Activated CD8-positive, alpha-beta memory T cell treated with anti-CD3 and anti-CD28 coated beads for 48 hours (primary cell): ENCODE data around the gene CPZ.
"Not testable (repeated sequence)": the region's sequence is repeated elsewhere in the genome, so short reads cannot be mapped to it uniquely, and the experiment has no call there.

Source experiments
- DNase-seq, 3 experiments: peaks; one replicate each; pipeline ENCODE4 v3.0.0-alpha.2; 2020; ENCODE audit warnings: low read depth in 2 of 3, low spot score in 2 of 3

The CPZ gene

DNA sequence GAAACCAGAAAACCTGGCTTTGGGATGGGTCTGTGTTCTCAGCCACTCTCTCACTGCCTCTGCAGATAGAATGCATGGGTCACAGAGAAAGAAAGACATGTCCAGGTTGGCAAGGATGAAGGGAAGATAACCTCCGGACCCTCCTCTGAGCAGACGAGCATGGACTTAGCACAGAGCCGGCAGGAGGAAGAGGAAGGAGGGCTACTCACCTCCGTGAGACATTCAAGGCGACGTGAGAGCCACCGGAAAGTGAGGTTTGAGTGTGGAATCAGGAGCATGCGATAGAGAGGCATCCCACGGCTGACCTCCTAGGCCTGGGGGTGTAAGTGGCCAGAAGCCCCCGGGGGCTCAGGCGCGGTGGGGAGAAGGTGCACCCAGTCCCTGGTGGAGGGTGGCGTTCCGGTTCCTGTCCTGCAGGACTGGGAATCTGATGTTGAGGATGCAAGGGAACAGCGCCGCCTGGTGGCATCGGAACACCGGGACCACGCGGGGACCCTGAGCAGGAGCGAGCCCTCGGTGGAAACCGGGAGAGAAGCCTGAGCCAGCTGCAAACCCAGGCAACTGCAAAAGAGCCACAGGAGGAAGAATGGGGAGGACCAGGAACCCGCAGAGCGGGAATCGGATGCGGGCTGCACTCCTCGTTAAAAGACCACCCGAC lies 43.5 kb downstream of the CPZ start:
- DNase-seq, result not testable (repeated sequence)

DNA sequence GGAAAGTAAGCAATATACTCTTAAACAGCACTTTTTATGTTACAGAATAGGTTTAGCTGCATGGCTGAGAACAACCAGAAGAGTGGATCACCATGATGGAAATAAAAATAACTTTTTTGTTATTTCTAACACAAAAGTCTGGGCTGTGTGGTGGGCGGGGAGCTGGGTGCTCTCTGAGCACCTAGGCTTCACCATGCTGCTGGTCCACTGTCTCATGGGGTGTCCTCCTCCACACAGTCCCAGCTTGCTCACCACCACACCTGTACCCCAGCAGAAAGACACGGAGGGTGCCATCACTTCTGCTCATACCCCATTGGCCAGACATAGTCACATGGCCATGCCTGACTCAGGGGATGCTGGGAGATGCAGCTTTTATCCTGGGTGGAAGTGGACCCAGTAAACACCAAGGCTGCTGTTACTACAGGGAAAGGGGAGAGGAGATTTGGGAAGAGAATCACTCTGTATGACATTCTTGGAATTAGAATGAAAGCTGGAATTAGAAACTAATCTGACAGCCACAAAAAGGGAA lies 45.0 kb downstream of the CPZ start:
- DNase-seq, result no peak

DNA sequence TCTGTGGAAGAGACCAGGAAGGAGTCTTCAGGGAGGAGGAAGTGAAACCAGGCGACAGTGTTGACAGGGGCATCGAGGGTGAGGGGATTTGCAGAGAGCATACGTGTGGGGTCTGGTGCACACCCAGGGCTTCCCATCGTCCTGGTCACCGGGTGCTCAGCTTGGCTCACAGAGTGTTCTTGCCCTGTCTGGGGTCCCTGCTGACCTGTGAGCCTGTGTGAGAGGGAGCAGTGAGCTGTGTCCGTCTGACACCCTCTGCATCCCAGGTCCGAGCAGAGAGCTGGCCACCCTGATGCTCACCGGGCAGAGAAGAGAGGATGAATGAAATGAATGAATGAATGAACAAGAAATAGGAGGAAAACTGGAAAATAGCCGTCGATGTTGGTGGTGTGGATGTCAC lies 46.5 kb downstream of the CPZ start:
- DNase-seq, result no peak

DNA sequence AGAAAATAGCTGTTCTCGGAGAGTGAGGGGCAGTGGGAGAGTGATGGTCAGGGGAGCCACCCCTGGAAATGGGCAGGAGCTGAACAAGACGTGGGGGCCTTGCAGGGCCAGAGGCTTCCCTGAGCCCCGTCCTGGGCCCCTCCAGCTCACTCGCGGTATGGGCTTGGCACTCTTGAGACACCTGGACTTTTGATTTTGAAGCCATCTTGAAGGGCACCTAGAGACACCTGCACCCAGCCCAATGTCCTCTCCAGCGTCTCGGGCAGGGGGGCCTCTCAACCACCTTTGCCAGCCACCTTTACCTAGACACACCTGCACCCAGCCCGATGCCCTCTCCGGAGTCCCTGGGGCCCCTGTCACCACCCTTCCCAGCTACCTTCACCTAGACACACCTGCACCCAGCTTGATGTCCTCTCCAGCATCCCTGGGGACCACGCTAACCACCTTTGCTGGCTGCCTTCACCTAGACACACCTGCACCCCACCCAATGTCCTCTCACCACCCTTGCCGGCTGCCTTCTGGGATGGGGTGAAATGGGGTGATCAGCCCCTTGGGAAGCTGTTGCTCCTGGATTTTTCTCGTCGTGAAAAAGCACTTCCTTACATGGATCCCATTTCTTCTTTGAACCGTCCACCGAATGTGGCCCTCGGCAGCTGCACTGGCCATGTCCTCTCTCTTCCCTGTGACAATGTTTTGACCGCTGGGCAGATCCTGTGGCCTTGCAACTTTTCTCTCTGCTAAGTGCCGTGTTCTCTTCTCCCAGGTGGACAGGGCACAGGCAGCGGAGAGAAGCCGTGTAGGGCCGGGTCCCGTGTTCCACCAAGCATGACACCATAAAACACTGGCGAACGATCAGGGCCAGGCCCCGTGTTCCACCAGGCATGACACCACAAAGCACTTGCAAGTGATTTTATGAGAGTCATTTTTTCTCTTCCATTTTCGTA lies 47.5 kb downstream of the CPZ start:
- DNase-seq, result no peak

DNA sequence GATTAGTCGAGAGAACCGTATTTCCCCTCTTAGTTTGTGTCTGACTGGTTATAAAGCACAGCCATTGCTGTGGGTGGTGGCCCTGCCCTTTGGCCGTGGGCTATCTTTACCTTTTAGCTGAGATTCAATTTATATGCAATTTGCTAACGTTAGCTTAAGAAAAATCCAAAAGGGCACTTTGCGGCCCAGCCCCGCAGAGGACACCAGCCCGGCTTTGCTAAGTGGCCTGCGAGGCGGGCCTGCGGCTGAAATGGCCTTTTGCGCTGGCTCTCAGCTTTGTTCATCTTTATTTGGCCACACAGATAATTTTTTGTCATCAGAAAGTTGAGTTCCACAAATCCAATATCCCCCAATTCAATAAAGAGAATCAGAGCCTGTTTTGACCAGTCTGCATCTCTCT lies 48.3 kb downstream of the CPZ start:
- DNase-seq, result no peak

DNA sequence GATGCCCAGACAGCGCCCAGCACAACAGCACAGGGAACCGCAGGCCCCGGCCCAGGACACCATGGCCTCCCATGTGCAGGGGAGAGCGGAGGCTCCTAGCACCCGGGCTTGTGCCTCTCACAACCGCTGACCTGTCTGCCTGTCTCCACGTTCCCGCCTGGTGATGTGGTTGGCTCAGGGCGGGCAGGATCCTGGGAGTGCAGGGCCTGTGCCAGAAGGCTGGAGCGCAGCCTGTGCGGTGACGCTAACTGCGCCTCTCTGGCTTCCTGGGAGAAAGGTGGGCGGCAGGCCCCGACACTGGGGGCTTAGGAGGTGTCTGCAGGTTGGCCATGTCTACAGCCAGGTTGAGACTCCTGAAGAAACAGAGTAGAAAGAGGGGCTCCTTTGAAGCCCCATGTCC lies 48.7 kb downstream of the CPZ start:
- DNase-seq, result no peak

DNA sequence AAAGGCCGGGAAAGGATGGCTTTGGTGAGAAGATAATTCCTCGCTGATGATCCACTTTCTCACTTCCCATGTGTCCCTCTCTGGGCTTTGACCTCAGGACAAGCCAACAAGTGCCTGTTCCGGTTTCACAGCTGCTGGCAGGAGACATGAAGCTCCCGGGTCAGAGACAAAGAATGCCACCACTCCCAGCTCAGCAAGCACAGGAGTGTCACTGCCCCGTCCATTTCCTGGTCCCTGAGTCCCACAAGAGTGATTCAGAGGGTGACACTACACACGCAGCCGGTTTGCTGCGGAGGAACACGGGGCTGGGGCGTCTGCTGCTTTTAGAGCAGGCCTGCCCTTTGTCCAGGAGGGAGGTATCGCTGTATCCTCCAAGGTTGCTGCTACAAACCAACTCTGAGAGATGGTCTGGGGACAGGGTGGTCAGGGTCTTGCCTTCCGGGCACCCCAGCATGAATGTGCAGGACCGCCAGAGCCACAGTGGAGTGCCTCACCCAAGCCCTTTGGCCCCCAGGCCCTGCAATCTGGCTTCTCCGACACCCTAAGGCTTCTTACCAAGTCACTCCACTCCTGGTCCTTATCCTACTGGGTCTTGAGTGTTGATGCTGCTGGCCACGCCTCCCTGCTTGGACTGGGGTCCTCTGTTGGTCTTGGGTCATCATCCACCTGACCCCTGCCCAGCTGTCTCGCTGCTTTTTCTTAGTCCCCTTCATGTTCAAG lies 49.5 kb downstream of the CPZ start:
- DNase-seq, result no peak

DNA sequence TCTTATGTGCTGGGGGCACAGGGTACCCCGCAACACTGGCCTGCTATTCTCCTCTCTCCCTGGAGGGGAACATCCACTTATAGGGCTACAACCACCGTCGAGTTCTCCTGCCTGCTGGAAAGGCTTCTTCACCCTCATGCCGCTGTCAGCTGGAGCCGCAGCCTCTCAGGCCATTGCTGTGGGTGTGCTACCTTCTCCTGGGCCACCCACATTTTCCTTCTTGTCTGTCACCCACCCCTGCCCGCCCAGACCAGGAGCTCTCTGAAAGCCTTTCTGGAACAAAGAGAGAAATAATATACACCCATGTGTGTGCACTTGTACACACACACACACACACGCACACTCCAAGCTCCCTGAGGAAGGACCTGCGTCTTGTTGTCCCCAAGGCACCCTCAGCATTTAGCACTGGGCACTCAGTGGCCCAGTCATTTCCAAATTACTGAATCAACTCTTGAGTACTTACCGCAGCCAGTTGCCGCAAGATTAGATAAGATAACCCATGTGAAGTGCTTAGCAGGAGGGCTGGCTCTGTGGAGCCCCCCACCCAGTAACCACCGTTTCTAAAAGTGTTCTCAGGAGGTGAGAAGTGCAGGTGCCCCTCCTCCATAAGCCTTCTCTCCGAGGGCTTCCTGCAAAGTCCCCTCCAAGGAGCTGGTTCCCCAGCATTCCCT lies 50.2 kb downstream of the CPZ start:
- DNase-seq, result no peak

DNA sequence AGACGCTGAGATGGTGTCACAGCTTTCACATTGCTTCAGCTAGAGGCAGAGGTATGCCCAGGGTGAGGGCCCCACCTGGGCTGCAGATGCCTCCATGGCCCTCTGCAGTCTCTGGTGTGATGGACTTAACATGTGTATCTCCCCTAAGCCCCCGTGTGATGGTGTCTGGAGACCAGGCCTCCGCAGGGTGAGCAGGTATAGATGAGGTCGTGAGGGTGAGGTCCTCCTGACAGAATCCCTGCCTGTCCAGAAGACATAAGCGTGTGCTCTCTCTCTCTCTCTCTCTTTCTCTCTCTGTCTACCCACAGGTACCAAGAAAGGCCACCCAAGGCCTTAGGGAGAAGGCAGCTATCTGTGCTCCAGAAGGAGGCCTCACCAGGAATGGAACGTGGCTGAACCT lies 50.9 kb downstream of the CPZ start:
- DNase-seq, result no peak

DNA sequence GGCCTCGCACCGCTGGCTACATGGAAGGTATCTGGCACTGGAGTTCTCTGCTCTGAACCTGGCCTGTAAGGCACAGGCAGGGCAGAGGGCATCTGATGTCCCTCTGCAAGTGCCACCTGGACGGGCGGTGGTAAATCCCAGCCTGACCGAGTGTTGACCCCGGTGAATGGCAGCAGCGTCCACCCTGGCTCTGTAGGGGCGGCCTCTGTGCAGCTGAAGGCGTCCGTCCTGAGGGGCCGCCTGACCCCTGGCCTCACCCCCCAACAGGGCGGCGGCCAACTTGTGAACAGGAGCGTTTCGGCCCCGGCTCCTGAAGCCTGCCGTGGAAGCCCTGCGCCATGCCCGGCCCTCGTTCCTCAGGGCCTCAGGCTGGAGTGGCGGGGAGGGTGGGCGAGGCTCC lies 51.4 kb downstream of the CPZ start:
- no peak for DNase-seq

DNA sequence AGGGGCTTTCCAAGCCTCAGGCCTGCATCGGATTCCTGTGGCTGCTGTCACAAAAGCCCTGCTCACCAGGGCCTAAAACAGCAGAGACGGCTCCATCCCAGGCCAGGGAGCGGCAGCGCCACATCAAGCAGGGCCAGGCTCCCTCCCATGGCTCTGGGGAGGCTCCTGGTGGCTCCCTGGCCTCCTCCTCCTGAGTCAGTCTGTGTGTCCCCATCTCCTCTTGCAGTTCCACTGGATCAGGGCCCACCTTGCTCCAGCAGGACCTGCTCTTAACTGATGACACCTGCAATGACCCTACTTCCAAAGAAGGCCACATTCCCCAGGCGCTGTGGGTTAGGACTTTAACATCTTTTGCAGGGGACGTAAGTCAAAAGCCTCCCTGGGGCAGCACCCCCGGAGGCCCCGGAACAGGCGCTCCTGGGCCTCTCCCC lies 51.9 kb downstream of the CPZ start:
- DNase-seq, result no peak

DNA sequence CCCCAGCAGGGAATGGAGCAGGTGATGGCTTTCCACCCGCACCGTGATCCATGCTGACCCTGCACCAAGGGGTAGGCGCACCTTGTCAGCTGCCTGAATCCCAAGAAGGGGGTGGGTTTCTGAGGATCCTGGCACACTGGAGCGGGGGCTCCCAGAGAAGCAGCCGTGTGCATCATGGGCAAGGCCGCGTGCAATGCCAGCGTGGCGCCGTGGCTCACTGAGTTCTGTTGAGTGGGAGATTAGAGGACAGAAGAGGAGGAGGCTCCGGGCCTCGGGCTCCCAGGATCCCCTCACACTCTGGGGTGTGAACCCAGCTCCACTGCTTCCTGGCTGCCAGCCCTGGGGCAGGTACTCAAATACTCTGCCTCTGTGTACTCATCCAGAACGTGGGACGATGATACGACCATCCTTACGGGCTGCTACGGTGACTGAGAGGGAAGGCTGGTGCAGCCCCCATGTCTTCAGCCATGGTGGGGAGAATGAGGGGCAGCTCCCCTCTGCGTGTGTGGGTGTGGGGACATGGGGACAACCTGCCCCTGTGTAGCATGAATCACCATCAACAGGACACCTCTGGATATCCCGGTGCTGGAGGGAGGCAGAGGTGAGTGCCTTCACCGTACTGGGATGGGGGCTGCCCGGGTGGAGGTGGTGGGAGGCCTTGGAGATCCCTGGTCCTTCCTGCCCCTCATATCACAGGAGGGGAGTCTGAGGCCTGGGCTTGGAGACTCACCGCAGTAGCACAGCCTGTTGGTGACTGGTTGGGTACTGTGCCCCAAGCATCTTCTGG lies 52.6 kb downstream of the CPZ start:
- no peak for DNase-seq

DNA sequence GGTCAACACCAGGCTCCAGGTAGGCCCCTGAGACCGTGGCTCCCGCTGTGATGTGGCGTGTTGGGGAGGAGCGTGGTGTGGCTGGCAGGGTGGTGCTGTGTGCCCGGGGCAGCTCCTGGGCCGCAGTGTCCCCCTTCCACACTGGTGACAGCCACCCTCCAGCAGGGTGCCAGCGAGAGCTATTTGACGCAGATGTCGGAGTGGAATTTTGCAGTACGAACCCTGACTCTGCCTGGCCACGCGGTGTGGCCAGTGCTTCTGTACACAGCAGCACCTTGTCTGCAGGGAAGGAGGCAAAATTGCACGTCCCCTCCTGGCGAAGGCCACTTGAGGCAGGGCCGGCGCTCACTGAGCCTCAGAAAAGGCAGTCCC lies 53.2 kb downstream of the CPZ start:
- no peak for DNase-seq

DNA sequence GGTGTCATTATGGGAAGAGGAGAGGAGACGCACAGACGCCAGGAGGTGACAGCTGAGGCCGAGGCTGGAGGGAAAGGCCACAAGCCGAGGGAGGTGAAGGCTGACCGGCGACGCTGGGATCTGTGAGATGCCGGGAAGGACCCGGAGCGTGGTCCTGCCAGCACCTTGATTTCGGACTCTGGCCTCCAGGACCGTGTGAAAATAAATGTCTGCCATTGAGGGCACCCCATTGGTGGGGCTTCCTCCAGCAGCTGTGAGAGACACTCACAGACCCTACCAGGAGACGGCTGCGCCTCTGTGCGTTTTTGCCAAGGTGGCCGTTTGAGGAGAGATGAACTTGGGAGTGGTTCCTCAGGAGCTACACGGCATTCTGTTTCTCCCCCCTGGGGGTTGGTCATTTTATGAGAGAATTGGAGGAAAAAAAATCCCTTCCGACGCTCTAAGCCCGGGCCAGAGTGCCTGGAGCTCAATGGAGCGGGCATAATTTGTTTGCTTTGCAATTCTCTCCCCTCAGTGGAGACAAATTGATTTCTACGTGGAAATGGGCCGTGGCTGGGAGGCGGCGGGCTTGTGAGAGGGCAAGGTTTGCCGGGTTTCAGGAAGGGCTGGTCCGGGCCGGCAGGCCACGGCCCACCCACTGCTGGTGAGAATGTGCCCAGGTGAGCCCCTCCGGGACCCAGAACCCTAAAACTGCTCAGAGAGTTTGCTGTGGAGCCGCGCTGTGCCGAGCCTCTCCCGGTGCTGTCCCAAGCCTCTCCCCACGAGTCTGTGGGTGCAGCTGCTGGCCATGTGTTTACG lies 53.9 kb downstream of the CPZ start:
- no peak for DNase-seq

DNA sequence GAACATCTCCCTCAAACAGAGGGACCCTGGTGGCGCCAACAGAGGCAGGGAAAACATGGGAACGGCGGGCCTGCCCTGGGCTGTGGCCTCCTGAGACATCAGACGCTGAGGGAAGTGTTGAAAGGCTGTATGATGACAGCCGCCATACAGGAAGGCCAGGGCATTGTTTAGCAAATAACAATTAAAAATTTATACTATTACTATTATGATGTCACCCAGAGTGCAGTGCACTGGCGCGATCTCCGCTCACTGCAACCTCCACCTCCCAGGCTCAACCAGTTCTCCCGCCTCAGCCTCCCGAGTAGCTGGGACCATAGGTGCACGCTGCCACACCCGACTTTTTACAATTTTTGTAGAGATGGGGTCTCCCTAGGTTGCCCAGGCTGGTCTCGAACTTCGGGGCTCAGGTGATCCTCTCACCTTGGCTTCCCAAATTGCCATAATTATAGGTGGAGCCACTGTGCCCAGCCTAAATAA lies 54.6 kb downstream of the CPZ start:
- DNase-seq, result no peak

DNA sequence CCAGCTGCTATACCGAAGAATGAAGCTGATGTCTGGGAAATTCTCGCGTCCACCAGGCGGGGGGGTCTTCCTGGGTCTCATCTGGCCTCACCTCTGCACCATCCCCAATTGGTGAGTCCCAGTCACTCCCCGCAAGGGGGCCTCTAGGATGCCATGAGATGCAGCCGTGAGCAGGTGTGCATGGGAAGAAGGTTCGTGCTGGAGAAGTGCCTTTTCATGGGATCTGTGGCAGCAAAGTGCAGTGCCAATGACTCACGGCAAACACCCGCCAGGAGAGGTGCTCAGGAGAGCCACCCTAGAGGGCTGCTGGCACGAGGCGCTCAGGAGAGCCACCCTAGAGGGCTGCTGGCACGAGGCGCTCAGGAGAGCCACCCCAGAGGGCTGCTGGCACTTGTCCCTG lies 55.1 kb downstream of the CPZ start:
- DNase-seq, result no peak

DNA sequence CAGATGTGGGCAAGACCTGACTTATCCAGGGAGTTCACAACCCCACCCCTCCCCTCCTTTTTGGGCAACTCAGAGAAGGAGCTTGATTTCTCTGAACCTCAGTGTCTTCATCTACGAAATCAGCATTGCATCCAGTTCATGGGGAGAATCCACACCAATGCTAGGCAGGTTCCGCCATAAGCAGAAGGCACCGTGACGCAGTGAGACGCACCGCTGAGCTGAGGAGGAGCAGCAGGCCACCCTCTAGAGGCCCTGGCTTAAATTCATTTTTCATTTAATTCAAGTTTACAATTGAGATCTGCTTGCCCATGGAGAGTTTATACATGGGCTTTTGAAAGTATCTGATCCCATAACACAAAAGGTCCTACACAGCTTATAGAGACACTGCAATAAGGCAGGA lies 55.7 kb downstream of the CPZ start:
- no peak for DNase-seq

DNA sequence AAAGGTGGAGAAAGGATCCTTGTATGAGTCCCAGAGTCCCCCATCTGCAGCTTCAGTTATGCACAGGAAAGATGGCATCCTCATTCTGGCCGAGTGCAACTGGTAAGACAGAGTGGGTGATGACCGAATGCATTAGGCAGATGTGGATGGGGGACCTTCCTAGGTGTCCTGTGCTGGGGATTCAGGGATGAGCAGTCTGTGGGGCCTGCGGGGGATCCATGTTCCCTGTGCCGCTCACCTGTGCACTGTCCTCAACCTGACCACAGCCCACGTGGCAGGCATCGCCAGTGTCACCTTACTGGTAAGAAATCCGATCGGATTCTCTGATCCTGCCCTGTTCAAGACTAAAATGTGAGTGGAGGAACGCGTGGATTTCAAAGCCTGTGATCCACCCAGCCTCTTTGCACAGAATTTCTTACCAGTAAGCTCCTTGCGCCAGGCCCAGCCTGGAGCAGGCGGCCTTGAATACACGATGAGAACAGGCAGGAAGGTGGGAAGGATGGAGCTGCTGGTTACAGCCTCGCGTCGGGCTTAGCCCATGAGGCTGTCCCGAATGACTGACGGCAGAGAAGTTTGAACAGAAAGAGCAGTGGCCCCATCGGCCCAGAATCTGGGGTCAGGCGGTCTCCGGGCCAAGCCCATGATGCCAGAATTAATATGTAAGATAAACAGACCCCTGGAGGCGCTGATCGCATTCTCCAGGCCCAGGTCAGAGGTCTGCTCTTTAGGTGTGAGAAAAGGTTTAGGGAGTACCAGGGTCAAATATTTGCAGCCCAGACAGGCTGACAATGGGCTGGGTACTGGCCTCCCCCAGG lies 56.5 kb downstream of the CPZ start:
- DNase-seq, result no peak
